GM12864 (cell line): Measurements from ENCODE around the gene SPNS3.

Source experiments
- DNase-seq: peaks from one replicate; pipeline ENCODE4 v3.0.0-alpha.2; 2011; ENCODE audit warnings: low read depth
- H3K4me3 ChIP-seq: 2 replicates; pipeline ENCODE4 v1.5.1; 2011; ENCODE audit warnings: mild to moderate bottlenecking, low read depth, low read length, control low read depth
- CTCF ChIP-seq: IDR thresholded peaks from 2 replicates; pipeline ENCODE4 v1.5.1; 2011; ENCODE audit warnings: low read depth, mild to moderate bottlenecking, moderate library complexity, low read length, control low read depth, inconsistent platforms; ENCODE audit errors: missing control alignments

The SPNS3 gene

DNA sequence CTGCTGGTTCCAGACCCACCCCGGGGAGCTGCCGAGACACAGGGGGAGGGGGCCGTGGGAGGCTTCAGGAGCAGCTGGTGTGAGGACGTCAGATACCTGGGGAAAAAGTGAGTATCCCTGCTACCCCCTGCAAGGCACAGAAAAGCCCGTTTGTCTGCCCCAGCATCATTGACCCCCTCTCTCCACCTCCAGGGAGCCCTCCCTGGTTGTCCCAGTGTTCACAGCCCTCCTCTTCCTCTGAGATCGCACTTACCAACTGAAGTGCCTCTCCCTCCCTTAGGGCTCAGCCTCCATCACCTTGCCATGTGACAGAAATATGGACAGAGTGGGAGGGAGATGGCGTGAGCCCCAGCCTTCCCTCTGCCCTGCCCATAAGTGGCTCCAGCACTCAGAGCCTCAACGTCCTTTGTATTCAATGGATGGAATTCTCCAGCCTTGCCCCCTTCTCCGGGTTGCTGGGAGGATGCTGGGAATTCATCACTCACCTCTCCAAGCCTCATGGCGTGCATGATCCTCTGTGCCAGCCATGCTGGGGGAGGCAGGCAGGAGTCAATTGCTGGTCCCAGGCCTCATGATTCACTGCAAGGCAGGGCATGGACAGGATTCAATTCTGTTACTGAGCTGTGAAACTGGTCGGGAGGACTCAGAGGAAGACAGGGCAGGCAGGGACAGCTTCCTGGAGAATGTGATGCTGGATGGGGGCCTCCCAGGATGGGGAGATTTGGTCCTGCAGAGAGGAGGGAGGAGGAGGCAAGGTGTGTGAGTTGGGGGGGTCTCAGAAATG, 14.6 kb downstream of the SPNS3 start:
- no peak for DNase-seq
- no peak overlapping the region for H3K4me3 ChIP-seq
- TF ChIP-seq CTCF = no peak

DNA sequence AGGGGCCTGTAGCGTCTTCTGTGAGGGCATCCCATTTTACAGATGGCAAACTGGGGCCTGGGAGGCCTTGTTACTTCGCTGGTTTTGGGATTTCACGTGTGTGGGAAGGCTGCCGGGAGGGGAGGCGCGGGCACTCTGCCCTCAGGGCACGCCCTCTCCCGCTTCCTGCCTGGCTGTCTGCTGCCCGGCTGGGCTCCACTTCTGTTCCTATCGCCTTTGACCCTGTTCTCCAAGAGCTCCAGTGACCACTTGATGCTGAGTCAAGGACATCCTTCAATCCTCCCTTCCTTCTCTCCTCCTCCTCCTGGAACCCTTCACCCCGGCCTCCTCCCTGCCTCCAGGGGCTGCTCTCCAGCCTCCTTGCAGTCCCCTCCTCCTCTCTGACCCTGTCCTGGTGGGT, 16.0 kb downstream of the SPNS3 start:
- no peak for DNase-seq
- TF ChIP-seq CTCF = no peak
- no peak overlapping the region for H3K4me3 ChIP-seq

- no peak for TF ChIP-seq CTCF
- DNase-seq = no peak
- H3K4me3 ChIP-seq = no peak overlapping the region
Observed at GRCh38 chr17:4450710-4451316, 17.1 kb downstream of the SPNS3 start.

GRCh38 chr17:4453812-4454591, 20.3 kb downstream of the SPNS3 start:
- no peak overlapping the region for H3K4me3 ChIP-seq
- TF ChIP-seq CTCF = no peak
- no peak for DNase-seq

DNA sequence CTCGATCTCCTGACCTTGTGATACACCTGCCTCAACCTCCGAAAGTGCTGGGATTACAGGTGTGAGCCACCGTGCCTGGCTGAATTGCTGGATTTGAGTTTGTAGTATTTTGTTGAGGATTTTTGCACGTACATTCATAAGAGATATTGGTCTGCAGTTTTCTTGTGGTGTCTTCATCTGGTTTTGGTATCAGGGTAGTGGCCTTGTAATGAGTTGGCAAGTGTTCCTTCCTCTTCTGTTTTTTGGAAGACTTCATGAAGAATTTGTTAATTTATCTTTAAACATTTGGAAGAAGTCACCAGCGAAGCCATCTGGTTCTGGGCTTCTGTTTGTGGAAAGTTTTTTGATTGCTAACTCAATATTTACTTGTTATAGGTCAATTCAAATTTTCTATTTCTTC, 26.9 kb downstream of the SPNS3 start:
- no peak for DNase-seq
- H3K4me3 ChIP-seq = no peak overlapping the region
- TF ChIP-seq CTCF = no peak

DNA sequence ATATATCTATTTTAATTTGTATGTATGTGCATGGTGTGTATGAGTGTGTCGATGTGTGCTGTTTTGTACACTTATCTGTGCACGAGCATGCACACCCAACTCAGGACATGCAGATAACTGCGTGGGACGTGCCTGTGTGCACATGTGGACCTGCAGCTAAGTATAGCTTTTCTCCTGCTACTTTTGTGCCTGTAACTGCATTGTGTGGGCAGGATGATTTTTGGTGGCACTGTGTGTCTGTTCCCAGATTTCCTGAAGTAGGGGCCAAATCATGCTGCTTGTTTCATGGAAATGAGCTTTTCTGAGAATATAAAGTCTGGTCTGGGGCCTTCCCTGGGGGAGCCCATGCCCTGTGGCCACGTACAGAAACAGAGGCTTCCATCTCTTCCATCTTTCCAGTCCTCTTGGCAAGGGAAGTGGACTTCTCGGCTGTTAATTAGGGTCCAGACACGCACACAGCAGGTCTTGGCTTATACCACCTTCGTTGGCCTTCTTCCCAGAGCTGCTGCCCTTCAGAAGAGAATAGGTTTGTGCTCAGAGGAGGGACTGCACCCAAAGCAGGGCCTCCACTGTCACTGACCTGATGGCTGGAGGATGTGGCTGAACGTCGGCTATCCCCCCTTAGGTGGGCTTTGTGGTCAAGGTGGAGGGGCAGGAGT, 30.2 kb downstream of the SPNS3 start:
- H3K4me3 ChIP-seq = no peak overlapping the region
- no peak for DNase-seq
- no peak for TF ChIP-seq CTCF
